Measurements from ENCODE around the gene KCNK1.

DNA sequence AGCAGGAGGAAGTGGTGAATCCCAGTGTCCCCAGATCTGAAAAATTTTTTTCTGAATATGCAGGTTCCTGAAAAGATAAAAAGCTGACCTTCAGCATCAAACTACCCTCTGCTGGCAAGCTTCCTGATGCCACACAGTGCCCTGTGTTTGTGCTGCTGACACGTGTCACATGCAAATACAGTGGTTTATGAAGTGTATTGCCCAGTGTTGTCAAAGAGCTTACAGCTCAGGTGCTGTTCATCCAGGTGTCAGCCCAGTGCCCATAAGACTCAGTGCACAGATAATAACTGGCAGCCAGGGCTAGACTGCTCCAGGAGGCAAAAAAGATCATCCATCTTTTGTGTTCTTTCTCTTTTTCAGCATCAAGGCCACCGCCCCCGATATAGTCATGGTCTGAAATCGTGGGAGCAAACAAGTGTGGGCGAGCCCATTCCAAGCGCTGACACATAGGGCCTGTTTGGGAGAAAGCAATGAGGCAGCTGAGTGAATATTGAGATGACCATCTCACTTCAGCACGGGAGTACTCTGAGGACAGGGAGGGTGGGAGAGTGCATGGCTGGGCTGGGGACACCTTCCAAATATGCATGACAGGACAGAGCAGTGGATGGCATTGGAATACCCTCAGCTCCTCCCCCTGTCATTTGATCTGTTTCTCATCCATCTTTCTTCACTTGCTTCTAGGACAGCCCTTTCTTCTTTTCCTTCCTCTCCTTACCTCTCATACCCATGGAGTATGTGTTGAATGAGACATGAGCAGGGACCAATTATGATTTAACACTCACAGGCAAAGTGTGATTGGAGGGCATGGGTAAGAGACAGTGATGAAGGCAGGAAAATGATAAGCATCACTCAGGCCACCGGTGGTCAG, 6.4 kb upstream of the KCNK1 start:
- no peak for TF ChIP-seq POLR2A (IDR thresholded peaks at IDR 0.05; ENCODE audit: low read length)
- no peak for TF ChIP-seq GATA1 (IDR thresholded peaks at IDR 0.05; ENCODE audit: low read depth, low read length)
